H1 (cell line): Measurements from ENCODE around the gene SMYD1. TPM values are rescaled to one million over a fixed set of nuclear protein-coding genes. Genes with fewer than 3 reads are reported as not detected.

ENCODE experiments used
- BRCA1 ChIP-seq: IDR thresholded peaks from 2 replicates; pipeline ENCODE4 v1.6.1; 2012; ENCODE audit warnings: low read depth, low read length, improper control_type of control experiment
- JUN ChIP-seq: IDR thresholded peaks from 2 replicates; pipeline ENCODE4 v1.6.1; 2011; ENCODE audit warnings: low read depth, mild to moderate bottlenecking, improper control_type of control experiment, low read length
- JUND ChIP-seq: IDR thresholded peaks from 2 replicates; pipeline ENCODE4 v1.6.1; 2011; ENCODE audit warnings: mild to moderate bottlenecking, improper control_type of control experiment, low read length
- MAFK ChIP-seq: IDR thresholded peaks from 2 replicates; pipeline ENCODE4 v1.6.1; 2012; ENCODE audit warnings: low read depth, mild to moderate bottlenecking, improper control_type of control experiment, low read length
- POLR2AphosphoS5 ChIP-seq: IDR thresholded peaks from 2 replicates; pipeline ENCODE4 v1.6.1; 2011; ENCODE audit warnings: low read depth, low read length
- RBBP5 ChIP-seq: IDR thresholded peaks from 2 replicates; pipeline ENCODE4 v1.7.1; 2012; ENCODE audit warnings: low read depth, mild to moderate bottlenecking, inconsistent platforms, low read length, moderate library complexity, borderline replicate concordance
- SP1 ChIP-seq: IDR thresholded peaks from 2 replicates; pipeline ENCODE4 v1.6.1; 2011; ENCODE audit warnings: low read depth, low read length
- TAF7 ChIP-seq: optimal IDR thresholded peaks from 2 replicates; pipeline ENCODE3; 2011; ENCODE audit warnings: low read depth, mild to moderate bottlenecking, inconsistent platforms, low read length, moderate library complexity, borderline replicate concordance
- polyA plus RNA-seq, 7 experiments: library from polyadenylated mRNA; depleted of rRNA in 3 of 7; stranded (reverse) in 5 of 7; unstranded in 2 of 7; fragments of >200 nt in 5 of 7; fragments of 200-250 nt in 2 of 7; gene quantifications; 1 replicate in 5 of 7; 2 replicates in 1 of 7; 4 replicates in 1 of 7; pipeline versions ENCODE4 v1.2.1 to v1.2.3, GENCODE V29; 2011 to 2013; ENCODE audit warnings: missing spikeins in 2 of 7, mixed read lengths in 2 of 7
- total RNA-seq: library from RNA; stranded (reverse); fragmentation: NEBNext Ultra II Directional; extraction: Animal tissue kit (Norgen Biotek cat#: 25700); gene quantifications from 2 replicates; pipeline ENCODE4 v1.2.1, GENCODE V29; 2021

The SMYD1 gene
- total and polyA plus RNA-seq, 2 of the 8 experiments (the other 6 are each of a cell fraction or from before 2014, with no cell fraction given): 0.06 TPM; not detected in 1

GRCh38 chr2:88095022-88095421 lies 27.4 kb downstream of the SMYD1 start (continued):
- no peak for TF ChIP-seq MAFK
- TF ChIP-seq JUND: no peak
- no peak for TF ChIP-seq JUN
- no peak for TF ChIP-seq POLR2AphosphoS5
- no peak for TF ChIP-seq TAF7
- TF ChIP-seq SP1: no peak
- TF ChIP-seq RBBP5: no peak
- TF ChIP-seq BRCA1: no peak
